ENCODE measurements around the gene ATAD3C. TPM values are rescaled to one million over a fixed set of nuclear protein-coding genes. Genes with fewer than 3 reads are reported as not detected.
"Not testable (repeated sequence)": the region's sequence is repeated elsewhere in the genome, so short reads cannot be mapped to it uniquely, and the experiment has no call there.

The ATAD3C gene
- total RNA-seq, 4 donors from 2014 or later = 0.42 to 9.9 (median 3.2) TPM

- DNase-seq (ENCODE audit: low spot score in 2 of 2) = no peak
- no peak for TF ChIP-seq POLR2A (IDR thresholded peaks at IDR 0.05)
- TF ChIP-seq CTCF (IDR thresholded peaks at IDR 0.05) = no peak
- TF ChIP-seq EP300 (IDR thresholded peaks at IDR 0.05) = no peak
- H3K4me1 ChIP-seq = no peaks in the 10 kb centered on the region
- H3K27me3 ChIP-seq = no peaks in the 10 kb centered on the region
- WGBS, 2 donors = 59 to 78% methylated on average over 20 to 27 of the region's 27 CpGs
- peaks cover 0 to 12% (median 0%) of the 10 kb centered on the region in 3 donors for H3K36me3 ChIP-seq
- no peaks in the 10 kb centered on the region for H3K9me3 ChIP-seq
- no peak overlapping the region for H3K27ac ChIP-seq
- no peak overlapping the region for H3K4me3 ChIP-seq
These were observed 11.1 kb downstream of the ATAD3C start for GRCh38 chr1:1460540-1461130.

GRCh38 chr1:1461721-1462317 lies 12.3 kb downstream of the ATAD3C start:
- no peak for DNase-seq (ENCODE audit: low spot score in 2 of 2)
- Histone ChIP-seq H3K27ac (no peak overlapping the region), H3K36me3 (peaks cover 0 to 12% (median 0%) of the 10 kb centered on the region in 3 donors), H3K9me3 (no peaks in the 10 kb centered on the region), H3K27me3 (no peaks in the 10 kb centered on the region), H3K4me3 (no peak overlapping the region), H3K4me1 (no peaks in the 10 kb centered on the region)
- TF ChIP-seq POLR2A (IDR thresholded peaks at IDR 0.05) (no peak), EP300 (IDR thresholded peaks at IDR 0.05) (no peak), CTCF (IDR thresholded peaks at IDR 0.05) (no peak)
- 66 to 71% methylated on average over 12 to 15 of the region's 18 CpGs for WGBS, 2 donors

GRCh38 chr1:1462318-1462966 lies 13.0 kb downstream of the ATAD3C start:
- TF ChIP-seq EP300 (IDR thresholded peaks at IDR 0.05) = no peak
- TF ChIP-seq POLR2A (IDR thresholded peaks at IDR 0.05) = no peak
- no peak for TF ChIP-seq CTCF (IDR thresholded peaks at IDR 0.05)
- 68 to 100% methylated on average over 1 to 11 of the region's 26 CpGs for WGBS, 2 donors
- no peak overlapping the region for H3K4me3 ChIP-seq
- H3K27me3 ChIP-seq = no peaks in the 10 kb centered on the region
- DNase-seq (ENCODE audit: low spot score in 2 of 2) = no peak
- no peaks in the 10 kb centered on the region for H3K9me3 ChIP-seq
- H3K27ac ChIP-seq = no peak overlapping the region
- H3K36me3 ChIP-seq = peaks cover 0 to 12% (median 0%) of the 10 kb centered on the region in 3 donors
- H3K4me1 ChIP-seq = no peaks in the 10 kb centered on the region

- Histone ChIP-seq H3K9me3 (no peaks in the 10 kb centered on the region), H3K27ac (no peak overlapping the region), H3K27me3 (no peaks in the 10 kb centered on the region), H3K36me3 (peaks cover 0 to 12% (median 0%) of the 10 kb centered on the region in 3 donors), H3K4me1 (no peaks in the 10 kb centered on the region), H3K4me3 (no peak overlapping the region)
- WGBS, 2 donors = 90 to 91% methylated on average over 7 of the region's 7 CpGs
- no peak for DNase-seq (ENCODE audit: low spot score in 2 of 2)
- no peak for TF ChIP-seq CTCF (IDR thresholded peaks at IDR 0.05)
- TF ChIP-seq EP300 (IDR thresholded peaks at IDR 0.05) = no peak
- no peak for TF ChIP-seq POLR2A (IDR thresholded peaks at IDR 0.05)
These were observed 13.8 kb downstream of the ATAD3C start for GRCh38 chr1:1463312-1463711.

GRCh38 chr1:1468196-1468985 lies 18.9 kb downstream of the ATAD3C start:
- DNase-seq (ENCODE audit: low spot score in 2 of 2); H3K27ac ChIP-seq; H3K9me3 ChIP-seq; H3K4me3 ChIP-seq; H3K36me3 ChIP-seq; H3K27me3 ChIP-seq: not testable (repeated sequence)
- WGBS, 2 donors = 68 to 80% methylated on average over 16 to 28 of the region's 44 CpGs
- peaks cover 0 to 18% (median 11%) of the 10 kb centered on the region in 4 donors for H3K4me1 ChIP-seq
